Measurements from ENCODE around the gene TBXAS1. TPM values are rescaled to one million over a fixed set of nuclear protein-coding genes. Genes with fewer than 3 reads are reported as not detected.

TBXAS1 gene
- total RNA-seq, 4 donors from 2014 or later = 9.8 to 31.3 (median 13.5) TPM

- 77% methylated on average over 1 of the region's 1 CpG for WGBS
- no peak for DNase-seq (ENCODE audit: extremely low spot score)
Measured at GRCh38 chr7:139852482-139852845, 23.4 kb downstream of the TBXAS1 start.

GRCh38 chr7:139853506-139854123 is 24.6 kb downstream of the TBXAS1 start:
- Histone ChIP-seq H3K36me3 (no peaks in the 10 kb centered on the region), H3K4me3 (no peak overlapping the region), H3K9me3 (no peaks in the 10 kb centered on the region), H3K27me3 (no peaks in the 10 kb centered on the region), H3K27ac (replicated peaks in 1 of 4) (peak overlapping the region; percentile 48 to 63 (median 56)), H3K4me1 (peaks cover 5 to 36% (median 18%) of the 10 kb centered on the region in 4 donors)
- peak; percentile 87 for TF ChIP-seq EP300 (IDR thresholded peaks at IDR 0.05)
- TF ChIP-seq CTCF (IDR thresholded peaks at IDR 0.05) = no peak
- no peak for TF ChIP-seq POLR2A (IDR thresholded peaks at IDR 0.05; ENCODE audit: low read depth)
- peak; percentile 14 to 59 for TF ChIP-seq POLR2AphosphoS5 (IDR thresholded peaks at IDR 0.05)
- peak; percentile 79 for DNase-seq (ENCODE audit: extremely low spot score)
- 35% methylated on average over 5 of the region's 5 CpGs for WGBS
- intact Hi-C loops (cut with DNase I) = no loop called here

More at GRCh38 chr7:139852482-139852845, 23.4 kb downstream of the TBXAS1 start:
- TF ChIP-seq POLR2A (IDR thresholded peaks at IDR 0.05; ENCODE audit: low read depth) (no peak), CTCF (IDR thresholded peaks at IDR 0.05) (no peak), EP300 (IDR thresholded peaks at IDR 0.05) (no peak), POLR2AphosphoS5 (IDR thresholded peaks at IDR 0.05) (no peak)
- Histone ChIP-seq H3K27ac (replicated peaks in 1 of 4) (no peak overlapping the region), H3K27me3 (no peaks in the 10 kb centered on the region), H3K4me1 (peaks cover 5 to 36% (median 18%) of the 10 kb centered on the region in 4 donors), H3K4me3 (no peak overlapping the region), H3K9me3 (no peaks in the 10 kb centered on the region), H3K36me3 (no peaks in the 10 kb centered on the region)
- intact Hi-C loops (cut with DNase I) = no loop called here

DNA sequence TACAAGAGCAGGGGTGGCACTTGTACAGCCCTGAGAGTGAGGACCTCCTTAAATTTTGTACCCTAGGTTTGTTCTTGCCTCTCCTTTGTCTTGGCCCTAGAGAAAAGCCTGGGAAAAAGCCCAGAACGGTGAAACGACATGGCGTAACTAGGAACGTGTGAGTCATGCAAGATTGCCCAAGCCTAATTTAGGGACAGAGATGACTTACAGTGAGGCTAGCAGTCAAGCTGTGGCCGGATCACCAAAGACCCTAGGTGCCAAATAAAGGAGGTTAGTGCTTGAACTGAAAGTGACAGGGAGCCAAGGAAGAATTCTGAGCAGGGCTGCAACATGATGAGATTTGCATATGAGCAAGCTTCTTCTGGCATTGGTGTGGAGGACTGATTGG is 25.1 kb downstream of the TBXAS1 start:
- WGBS = 70% methylated on average over 5 of the region's 5 CpGs
- intact Hi-C loops (cut with DNase I) = no loop called here
- Histone ChIP-seq H3K36me3 (no peaks in the 10 kb centered on the region), H3K9me3 (no peaks in the 10 kb centered on the region), H3K27me3 (no peaks in the 10 kb centered on the region), H3K4me3 (no peak overlapping the region), H3K4me1 (peaks cover 5 to 36% (median 18%) of the 10 kb centered on the region in 4 donors), H3K27ac (replicated peaks in 1 of 4) (peak overlapping the region; percentile 48 to 63 (median 56))
- TF ChIP-seq POLR2AphosphoS5 (IDR thresholded peaks at IDR 0.05) = peak in 1 of 2 donors; percentile 48
- TF ChIP-seq EP300 (IDR thresholded peaks at IDR 0.05) = no peak
- DNase-seq (ENCODE audit: extremely low spot score) = peak; percentile 86

- H3K27ac ChIP-seq (replicated peaks in 1 of 4) = peak overlapping the region in 2 of 4 donors; percentile 13 to 63
- peaks cover 5 to 36% (median 18%) of the 10 kb centered on the region in 4 donors for H3K4me1 ChIP-seq
- H3K4me3 ChIP-seq = no peak overlapping the region
- no peaks in the 10 kb centered on the region for H3K27me3 ChIP-seq
- no peaks in the 10 kb centered on the region for H3K36me3 ChIP-seq
- TF ChIP-seq POLR2AphosphoS5 (IDR thresholded peaks at IDR 0.05) (no peak), EP300 (IDR thresholded peaks at IDR 0.05) (no peak), POLR2A (IDR thresholded peaks at IDR 0.05; ENCODE audit: low read depth) (no peak), CTCF (IDR thresholded peaks at IDR 0.05) (no peak)
- peak; percentile 83 for DNase-seq (ENCODE audit: extremely low spot score)
- no peaks in the 10 kb centered on the region for H3K9me3 ChIP-seq
- WGBS = 89% methylated on average over 4 of the region's 4 CpGs
- intact Hi-C loops (cut with DNase I) = no loop called here
Measured at GRCh38 chr7:139854803-139855497, 25.9 kb downstream of the TBXAS1 start.

- Histone ChIP-seq H3K27me3 (no peaks in the 10 kb centered on the region), H3K4me3 (no peak overlapping the region), H3K9me3 (no peaks in the 10 kb centered on the region), H3K27ac (replicated peaks in 1 of 4) (peak overlapping the region in 2 of 4 donors; percentile 6 to 13), H3K4me1 (peaks cover 5 to 36% (median 18%) of the 10 kb centered on the region in 4 donors), H3K36me3 (no peaks in the 10 kb centered on the region)
- DNase-seq (ENCODE audit: extremely low spot score) = no peak
- 74% methylated on average over 9 of the region's 9 CpGs for WGBS
- intact Hi-C loops (cut with DNase I) = no loop called here
- TF ChIP-seq CTCF (IDR thresholded peaks at IDR 0.05) = no peak
- TF ChIP-seq EP300 (IDR thresholded peaks at IDR 0.05) = no peak
- TF ChIP-seq POLR2AphosphoS5 (IDR thresholded peaks at IDR 0.05) = no peak
- no peak for TF ChIP-seq POLR2A (IDR thresholded peaks at IDR 0.05; ENCODE audit: low read depth)
Measured at GRCh38 chr7:139855498-139856270, 26.6 kb downstream of the TBXAS1 start.

Data from esophagus muscularis mucosa (tissue), 4 donors.